Natural killer cell (primary cell): Measurements from ENCODE around the gene DNM2. TPM values are rescaled to one million over a fixed set of nuclear protein-coding genes. Genes with fewer than 3 reads are reported as not detected.

Source experiments
- ATAC-seq, 3 donors: fragments of 150-1000 bp in 2 of 3; fragments of 200-7000 bp in 1 of 3; cut with Tn5 transposase; 1 replicate in 1 of 3; 2 replicates in 2 of 3; pipeline ENCODE4 v1.10.0; 2021; ENCODE audit warnings: mild to moderate bottlenecking in 2 of 3, moderate library complexity in 2 of 3
- DNase-seq, 2 donors: peaks; one replicate each; pipeline versions ENCODE4 v3.0.0 to v3.0.0-alpha.2; 2013 to 2021; ENCODE audit warnings: mixed read lengths in 1 of 2
- H3K27ac ChIP-seq: one replicate; pipeline ENCODE4 v1.5.1; 2013; ENCODE audit warnings: mild to moderate bottlenecking, low read length
- H3K27me3 ChIP-seq: one replicate; pipeline ENCODE4 v1.6.1; 2013; ENCODE audit warnings: low read length; ENCODE audit not compliant: control insufficient read depth, insufficient read depth
- H3K36me3 ChIP-seq: one replicate; pipeline ENCODE4 v1.6.1; 2013; ENCODE audit warnings: low read length; ENCODE audit not compliant: control insufficient read depth, insufficient read depth
- H3K4me1 ChIP-seq: one replicate; pipeline ENCODE4 v1.6.1; 2013; ENCODE audit warnings: low read length; ENCODE audit not compliant: control insufficient read depth, insufficient read depth
- H3K4me3 ChIP-seq: one replicate; pipeline ENCODE4 v1.5.1; 2013; ENCODE audit warnings: low read length
- H3K9me3 ChIP-seq: one replicate; pipeline ENCODE4 v1.6.1; 2013; ENCODE audit warnings: low read length; ENCODE audit not compliant: control insufficient read depth, insufficient read depth
- H3K27ac Mint-ChIP-seq, 2 donors: one replicate each; pipeline ENCODE4 v1.8.0; 2022; ENCODE audit warnings: mild to moderate bottlenecking in 2 of 2, mixed read lengths in 2 of 2, moderate library complexity in 1 of 2
- H3K27me3 Mint-ChIP-seq, 2 donors: one replicate each; pipeline ENCODE4 v1.8.0; 2022; ENCODE audit warnings: low read depth in 2 of 2, mixed read lengths in 2 of 2
- H3K36me3 Mint-ChIP-seq: one replicate; pipeline ENCODE4 v1.8.0; 2022; ENCODE audit warnings: mixed read lengths
- H3K4me1 Mint-ChIP-seq, 2 donors: one replicate each; pipeline ENCODE4 v1.8.0; 2022; ENCODE audit warnings: mixed read lengths in 2 of 2
- H3K4me3 Mint-ChIP-seq: one replicate; pipeline ENCODE4 v1.8.0; 2022; ENCODE audit warnings: mild to moderate bottlenecking, moderate library complexity, mixed read lengths
- H3K9me3 Mint-ChIP-seq, 2 donors: one replicate each; pipeline ENCODE4 v1.8.0; 2022; ENCODE audit warnings: mixed read lengths in 2 of 2
- CTCF ChIP-seq: fragments of 200-600 bp; IDR thresholded peaks from one replicate; pipeline ENCODE4 v1.8.0; 2022; ENCODE audit warnings: antibody characterized with exemption
- WGBS: methylation state at CpG from one replicate; pipeline ENCODE4 v1.1.7; 2013; ENCODE audit warnings: missing lambda C conversion rate; ENCODE audit not compliant: insufficient coverage; 5-methylcytosine and 5-hydroxymethylcytosine counted together
- intact Hi-C: fragments of 100-400 bp; cut with micrococcal nuclease; formaldehyde crosslinking; loops from one replicate; pipeline ENCODE4 v1.14.2; 2022
- total RNA-seq, 4 donors: library from RNA; stranded (reverse); fragments of 120-200 nt in 1 of 4; gene quantifications; one replicate each; pipeline versions ENCODE4 v1.2.3 to v1.2.4, GENCODE V29; 2013 to 2022

The DNM2 gene
- total RNA-seq, 3 donors from 2014 or later (not counting 1 experiment from before 2014, with no cell fraction given), result 419 to 491 (median 428) TPM

GRCh38 chr19:10766671-10767201, 48.9 kb downstream of the DNM2 start:
- no peak for TF ChIP-seq CTCF
- Histone ChIP-seq H3K36me3 (peaks cover 3% of the 10 kb centered on the region), H3K4me3 (no peak overlapping the region), H3K9me3 (no peaks in the 10 kb centered on the region), H3K27ac (no peak overlapping the region), H3K4me1 (peaks cover 70% of the 10 kb centered on the region), H3K27me3 (no peaks in the 10 kb centered on the region)
- H3K9me3 Mint-ChIP-seq, result no peaks in the 10 kb centered on the region
- H3K4me1 Mint-ChIP-seq, result peaks cover 53 to 66% of the 10 kb centered on the region in 2 donors
- ATAC-seq, result no peak
- no peak for DNase-seq
- H3K36me3 Mint-ChIP-seq, result no peaks in the 10 kb centered on the region
- H3K27me3 Mint-ChIP-seq, result no peaks in the 10 kb centered on the region
- H3K27ac Mint-ChIP-seq, result peak overlapping the region; percentile 63 to 98
- no peak overlapping the region for H3K4me3 Mint-ChIP-seq
- intact Hi-C loops, result no loop called here
- 94% methylated on average over 10 of the region's 10 CpGs for WGBS

- H3K4me3 Mint-ChIP-seq, result no peak overlapping the region
- intact Hi-C loops, result no loop called here
- no peak overlapping the region for H3K4me3 ChIP-seq
- H3K4me1 Mint-ChIP-seq, result peaks cover 43 to 57% of the 10 kb centered on the region in 2 donors
- H3K27ac ChIP-seq, result no peak overlapping the region
- H3K27me3 Mint-ChIP-seq, result no peaks in the 10 kb centered on the region
- ATAC-seq (no peak), DNase-seq (no peak)
- H3K9me3 ChIP-seq, result no peaks in the 10 kb centered on the region
- TF ChIP-seq CTCF, result no peak
- peaks cover 60% of the 10 kb centered on the region for H3K4me1 ChIP-seq
- no peaks in the 10 kb centered on the region for H3K9me3 Mint-ChIP-seq
- no peaks in the 10 kb centered on the region for H3K36me3 Mint-ChIP-seq
- peaks cover 6% of the 10 kb centered on the region for H3K36me3 ChIP-seq
- WGBS, result 95% methylated on average over 10 of the region's 10 CpGs
- H3K27ac Mint-ChIP-seq, result no peak overlapping the region
- H3K27me3 ChIP-seq, result no peaks in the 10 kb centered on the region
These were observed 49.8 kb downstream of the DNM2 start for GRCh38 chr19:10767726-10768125.

- Mint-ChIP-seq H3K36me3 (no peaks in the 10 kb centered on the region), H3K4me1 (peaks cover 36 to 50% of the 10 kb centered on the region in 2 donors), H3K27ac (peak overlapping the region; percentile 37 to 72), H3K27me3 (no peaks in the 10 kb centered on the region), H3K9me3 (no peaks in the 10 kb centered on the region), H3K4me3 (no peak overlapping the region)
- H3K27me3 ChIP-seq, result no peaks in the 10 kb centered on the region
- peaks cover 7% of the 10 kb centered on the region for H3K36me3 ChIP-seq
- no peak overlapping the region for H3K4me3 ChIP-seq
- WGBS, result 95% methylated on average over 11 of the region's 11 CpGs
- H3K27ac ChIP-seq, result no peak overlapping the region
- H3K4me1 ChIP-seq, result peaks cover 53% of the 10 kb centered on the region
- no peak for ATAC-seq
- H3K9me3 ChIP-seq, result no peaks in the 10 kb centered on the region
- DNase-seq, result no peak
- intact Hi-C loops, result no loop called here
- TF ChIP-seq CTCF, result no peak
These were observed 50.5 kb downstream of the DNM2 start for GRCh38 chr19:10768369-10768768.

- H3K27me3 ChIP-seq, result no peaks in the 10 kb centered on the region
These were observed 51.1 kb downstream of the DNM2 start for GRCh38 chr19:10768936-10769335.

More at GRCh38 chr19:10768936-10769335, 51.1 kb downstream of the DNM2 start:
- Histone ChIP-seq H3K4me1 (peaks cover 48% of the 10 kb centered on the region), H3K27ac (no peak overlapping the region), H3K4me3 (no peak overlapping the region), H3K36me3 (peaks cover 10% of the 10 kb centered on the region), H3K9me3 (no peaks in the 10 kb centered on the region)
- Mint-ChIP-seq H3K9me3 (no peaks in the 10 kb centered on the region), H3K27me3 (no peaks in the 10 kb centered on the region), H3K4me1 (peaks cover 31 to 44% of the 10 kb centered on the region in 2 donors), H3K27ac (peak overlapping the region; percentile 37 to 72), H3K4me3 (no peak overlapping the region), H3K36me3 (no peaks in the 10 kb centered on the region)
- TF ChIP-seq CTCF, result no peak
- intact Hi-C loops, result no loop called here
- no peak for DNase-seq
- no peak for ATAC-seq
- 82% methylated on average over 6 of the region's 6 CpGs for WGBS
